IPS-20b (cell line): ENCODE measurements around the gene KPNB1.
A peak's percentile ranks its signal among the peaks of the same experiment; 100 is the strongest.

Experiments used
- H3K27ac ChIP-seq: one replicate; pipeline ENCODE4 v1.5.1; 2013; ENCODE audit warnings: low read length
- H3K27me3 ChIP-seq: 2 replicates; pipeline ENCODE4 v1.6.1; 2013; ENCODE audit warnings: mild to moderate bottlenecking, low read length, inconsistent platforms; ENCODE audit not compliant: insufficient read depth
- H3K36me3 ChIP-seq: 2 replicates; pipeline ENCODE4 v1.6.1; 2013; ENCODE audit warnings: low read depth, mild to moderate bottlenecking, inconsistent platforms, low read length, moderate library complexity; ENCODE audit not compliant: insufficient read depth
- H3K4me1 ChIP-seq: 2 replicates; pipeline ENCODE4 v1.6.1; 2013; ENCODE audit warnings: mild to moderate bottlenecking, control low read depth, inconsistent platforms, low read length, moderate library complexity; ENCODE audit not compliant: insufficient read depth
- H3K4me3 ChIP-seq: 2 replicates; pipeline ENCODE4 v1.5.1; 2013; ENCODE audit warnings: mild to moderate bottlenecking, low read length, inconsistent platforms
- H3K9ac ChIP-seq: 2 replicates; pipeline ENCODE4 v1.6.1; 2013; ENCODE audit warnings: low read depth, mild to moderate bottlenecking, inconsistent platforms, low read length, moderate library complexity
- H3K9me3 ChIP-seq: 2 replicates; pipeline ENCODE4 v1.6.1; 2013; ENCODE audit warnings: mild to moderate bottlenecking, low read depth, low read length, inconsistent platforms; ENCODE audit not compliant: insufficient read depth

KPNB1 gene

GRCh38 chr17:47684535-47685193 is 34.9 kb downstream of the KPNB1 start:
- Histone ChIP-seq H3K9me3 (no peaks in the 10 kb centered on the region), H3K4me3 (no peak overlapping the region), H3K27ac (no peak overlapping the region), H3K27me3 (no peaks in the 10 kb centered on the region), H3K9ac (no peak overlapping the region), H3K36me3 (peaks cover 74% of the 10 kb centered on the region), H3K4me1 (peaks cover 14% of the 10 kb centered on the region)

DNA sequence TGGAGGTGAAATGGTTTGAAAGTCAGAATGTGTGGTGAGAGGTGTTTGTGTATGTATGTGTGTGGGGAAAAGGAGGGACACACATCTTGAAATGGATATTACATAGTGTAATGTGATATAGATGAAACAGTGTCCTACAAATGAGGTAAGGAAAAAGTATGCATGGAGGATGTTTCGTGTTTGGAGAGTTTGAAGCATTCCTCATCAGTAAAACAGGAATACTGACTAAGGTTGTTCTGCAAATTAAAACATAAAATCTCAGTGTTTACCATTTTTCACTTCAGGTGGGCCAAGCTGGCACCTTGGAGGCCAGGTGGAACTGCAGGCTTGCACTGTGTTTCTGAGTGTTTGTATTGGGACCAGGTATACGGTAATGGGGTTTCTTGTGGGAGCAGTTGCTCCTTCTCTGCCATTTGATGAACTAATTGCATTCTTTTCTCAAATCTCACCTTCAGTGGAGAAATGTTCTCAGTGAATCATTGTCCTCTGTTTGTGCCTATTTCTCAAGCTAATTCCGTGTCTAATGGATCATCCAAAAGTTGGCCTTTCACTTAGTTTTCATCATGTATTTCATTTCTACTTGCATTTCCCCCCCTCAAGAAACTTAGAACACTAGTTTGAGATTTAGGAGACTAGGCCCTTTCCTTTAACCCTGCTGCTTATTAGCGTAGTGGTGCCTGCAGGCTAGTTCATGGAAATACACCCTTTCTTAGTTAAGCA is 36.0 kb downstream of the KPNB1 start:
- peaks cover 63% of the 10 kb centered on the region for H3K36me3 ChIP-seq
- H3K27me3 ChIP-seq: no peaks in the 10 kb centered on the region
- H3K9ac ChIP-seq: no peak overlapping the region
- H3K27ac ChIP-seq: no peak overlapping the region
- H3K4me1 ChIP-seq: peaks cover 14% of the 10 kb centered on the region
- H3K4me3 ChIP-seq: no peak overlapping the region
- H3K9me3 ChIP-seq: no peaks in the 10 kb centered on the region

DNA sequence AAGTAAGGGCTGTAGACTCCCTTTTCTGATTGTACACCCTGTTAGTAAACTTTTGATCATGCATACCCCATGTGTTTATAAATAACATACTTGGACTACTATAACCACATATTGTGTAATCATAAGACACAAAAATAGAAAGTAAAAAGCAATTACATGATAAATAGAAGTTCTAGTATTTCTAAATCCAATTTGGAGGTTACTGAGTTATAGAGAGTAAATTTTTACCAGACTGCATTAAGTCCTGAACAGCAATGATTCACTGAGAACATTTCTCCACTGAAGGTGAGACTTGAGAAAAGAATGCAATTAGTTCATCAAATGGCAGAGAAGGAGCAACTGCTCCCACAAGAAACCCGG is 36.5 kb downstream of the KPNB1 start:
- H3K9ac ChIP-seq: no peak overlapping the region
- H3K27ac ChIP-seq: no peak overlapping the region
- H3K4me3 ChIP-seq: no peak overlapping the region
- H3K27me3 ChIP-seq: no peaks in the 10 kb centered on the region
- H3K4me1 ChIP-seq: peaks cover 14% of the 10 kb centered on the region
- H3K36me3 ChIP-seq: peaks cover 58% of the 10 kb centered on the region
- no peaks in the 10 kb centered on the region for H3K9me3 ChIP-seq

DNA sequence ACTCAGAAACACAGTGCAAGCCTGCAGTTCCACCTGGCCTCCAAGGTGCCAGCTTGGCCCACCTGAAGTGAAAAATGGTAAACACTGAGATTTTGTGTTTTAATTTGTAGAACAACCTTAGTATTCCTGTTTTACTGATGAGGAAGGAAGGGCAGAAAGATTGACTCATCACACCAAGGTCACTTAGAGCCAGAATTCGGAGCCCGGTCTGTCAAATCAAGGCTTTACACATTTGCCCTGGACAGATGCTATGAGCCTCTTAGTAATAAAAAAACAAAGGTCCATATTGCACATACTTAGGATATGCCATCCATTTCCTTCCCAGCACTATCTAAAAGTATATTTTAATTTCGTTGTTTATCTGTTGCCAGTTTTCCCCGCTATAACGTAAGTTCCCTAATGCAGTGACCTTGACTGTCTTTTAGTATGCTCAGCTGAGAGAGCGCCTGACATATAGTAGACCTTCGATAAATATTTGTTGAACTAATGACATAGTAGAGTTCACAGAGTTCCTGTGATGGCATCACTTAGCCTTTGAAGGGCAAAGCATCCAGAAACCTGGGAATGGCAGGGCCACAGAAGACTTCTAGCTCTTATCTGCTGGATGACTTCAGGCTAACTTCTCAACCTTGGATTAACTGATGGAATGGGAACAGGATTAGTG is 37.1 kb downstream of the KPNB1 start:
- Histone ChIP-seq H3K4me3 (no peak overlapping the region), H3K4me1 (peaks cover 14% of the 10 kb centered on the region), H3K9me3 (no peaks in the 10 kb centered on the region), H3K27me3 (no peaks in the 10 kb centered on the region), H3K9ac (peak overlapping the region; percentile 5; the same call in 1 of the 2 replicates), H3K27ac (no peak overlapping the region), H3K36me3 (peaks cover 53% of the 10 kb centered on the region)

DNA sequence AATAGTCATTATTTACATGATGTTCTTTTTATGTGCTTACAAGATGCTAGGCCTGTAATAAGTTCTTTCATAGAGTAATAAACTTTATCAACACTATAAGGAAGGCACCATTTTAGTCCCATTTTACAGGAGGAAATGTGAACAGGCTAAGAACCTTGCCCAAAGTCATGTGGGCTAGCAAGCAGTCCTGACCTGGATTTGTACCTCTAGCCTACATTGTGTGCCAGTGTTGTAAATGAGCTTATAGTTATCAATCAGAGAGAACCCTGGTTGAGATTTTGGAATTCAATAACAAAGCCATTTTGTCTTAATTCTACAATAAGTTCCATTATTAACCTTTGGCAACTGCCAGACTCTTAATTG is 37.6 kb downstream of the KPNB1 start:
- H3K27ac ChIP-seq: no peak overlapping the region
- no peak overlapping the region for H3K4me3 ChIP-seq
- peaks cover 18% of the 10 kb centered on the region for H3K4me1 ChIP-seq
- no peaks in the 10 kb centered on the region for H3K9me3 ChIP-seq
- peak overlapping the region; percentile 5; the same call in 1 of the 2 replicates for H3K9ac ChIP-seq
- H3K27me3 ChIP-seq: no peaks in the 10 kb centered on the region
- H3K36me3 ChIP-seq: peaks cover 47% of the 10 kb centered on the region

GRCh38 chr17:47687748-47688147 is 38.0 kb downstream of the KPNB1 start:
- H3K9me3 ChIP-seq: no peaks in the 10 kb centered on the region
- no peak overlapping the region for H3K27ac ChIP-seq

GRCh38 chr17:47690121-47690520 is 40.4 kb downstream of the KPNB1 start:
- H3K4me3 ChIP-seq: no peak overlapping the region
- no peaks in the 10 kb centered on the region for H3K9me3 ChIP-seq
- H3K4me1 ChIP-seq: peaks cover 30% of the 10 kb centered on the region
- H3K36me3 ChIP-seq: peaks cover 19% of the 10 kb centered on the region; the same call in 1 of the 2 replicates
- H3K9ac ChIP-seq: no peak overlapping the region
- no peaks in the 10 kb centered on the region; the same call in 1 of the 2 replicates for H3K27me3 ChIP-seq
- H3K27ac ChIP-seq: no peak overlapping the region

More at GRCh38 chr17:47687748-47688147, 38.0 kb downstream of the KPNB1 start:
- H3K9ac ChIP-seq: peak overlapping the region; percentile 5; the same call in 1 of the 2 replicates
- H3K4me1 ChIP-seq: peaks cover 22% of the 10 kb centered on the region
- H3K36me3 ChIP-seq: peaks cover 43% of the 10 kb centered on the region
- no peak overlapping the region for H3K4me3 ChIP-seq
- no peaks in the 10 kb centered on the region for H3K27me3 ChIP-seq

DNA sequence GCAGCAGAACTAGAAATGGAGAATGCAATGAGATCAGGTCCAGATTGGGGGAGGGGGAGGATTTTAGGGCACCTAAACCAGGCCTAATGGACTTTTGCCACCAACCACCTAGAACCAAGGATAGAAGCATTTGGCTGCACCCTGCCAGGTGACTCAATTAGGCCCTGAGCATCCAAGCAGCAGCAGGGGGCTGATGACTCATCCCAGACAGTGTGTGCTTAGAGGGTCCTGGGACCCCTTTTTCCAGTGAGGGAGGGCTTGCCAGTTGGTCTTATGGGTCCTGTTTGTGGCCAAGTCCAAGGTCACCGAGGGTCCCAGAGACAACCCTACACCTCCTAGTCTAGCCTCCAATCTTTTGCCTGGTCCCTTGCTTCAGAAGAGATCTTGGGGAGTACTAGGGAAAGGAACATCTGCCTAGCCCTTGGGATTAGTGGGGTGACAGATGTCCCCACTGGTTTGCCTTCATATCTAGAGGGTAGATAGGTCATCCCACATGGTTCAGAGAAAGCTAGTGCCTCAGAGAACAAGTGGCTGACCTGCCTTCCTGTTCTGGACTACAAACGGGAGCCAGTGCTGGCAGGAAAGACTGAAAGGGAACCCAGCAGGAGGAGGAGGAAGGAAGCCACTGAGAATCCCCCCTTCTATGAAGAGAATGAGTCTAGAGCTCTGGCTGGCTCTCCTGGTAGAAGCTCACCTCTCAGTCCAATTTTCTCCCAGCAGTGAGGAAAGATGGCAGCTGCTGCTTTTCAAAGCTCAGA is 42.6 kb downstream of the KPNB1 start:
- Histone ChIP-seq H3K4me3 (peak overlapping the region; percentile 77), H3K36me3 (0 out of 2 replicates have a peak, but pooled peaks cover 5% of the 10 kb centered on the region), H3K27me3 (no peaks in the 10 kb centered on the region; the same call in 1 of the 2 replicates), H3K27ac (no peak overlapping the region), H3K9ac (peak overlapping the region; percentile 77; the same call in 1 of the 2 replicates), H3K4me1 (peaks cover 24% of the 10 kb centered on the region), H3K9me3 (no peaks in the 10 kb centered on the region)

DNA sequence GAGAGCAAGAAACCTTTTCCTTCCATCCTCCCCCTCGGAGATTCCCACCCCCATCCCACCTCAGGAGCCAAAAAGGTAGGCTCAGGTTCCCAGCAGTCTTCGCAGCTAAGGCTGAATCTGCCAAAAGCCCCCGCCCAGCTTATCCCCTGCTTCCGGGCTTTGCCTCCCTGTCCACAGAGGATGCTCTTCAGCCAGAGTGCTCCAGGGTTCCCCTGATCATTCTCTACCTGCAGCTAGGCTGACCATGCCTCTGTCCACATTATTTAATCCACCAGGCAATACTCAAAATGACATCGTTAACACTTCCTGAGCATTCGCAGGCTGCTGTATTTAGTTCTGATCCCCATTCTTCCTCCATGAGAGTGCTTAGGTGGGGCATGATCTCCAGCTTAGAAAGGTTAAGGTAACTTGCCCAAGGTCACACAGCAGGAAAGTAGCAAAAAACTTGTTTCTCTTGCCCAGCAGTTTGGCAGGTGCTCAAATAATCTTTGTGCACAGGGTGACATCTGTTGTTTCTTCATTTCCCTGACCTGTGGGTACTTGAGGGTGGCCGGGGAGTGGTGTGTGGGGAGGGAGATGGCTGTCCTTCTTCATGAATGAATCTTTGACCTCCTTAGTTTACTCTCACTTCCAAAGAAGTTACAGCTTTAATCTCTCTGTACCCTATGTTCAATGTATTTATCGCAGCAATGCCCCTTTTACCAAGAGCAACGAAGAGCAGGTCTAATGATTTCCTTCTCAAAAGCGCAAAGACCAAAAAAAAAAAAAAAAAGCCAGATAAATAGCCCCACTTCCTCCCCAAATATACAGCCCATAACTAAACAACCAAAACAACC is 43.4 kb downstream of the KPNB1 start:
- Histone ChIP-seq H3K36me3 (0 out of 2 replicates have a peak, but pooled peaks cover 5% of the 10 kb centered on the region), H3K4me1 (peaks cover 16% of the 10 kb centered on the region), H3K9me3 (no peaks in the 10 kb centered on the region), H3K27ac (peak overlapping the region; percentile 49), H3K4me3 (peak overlapping the region; percentile 77), H3K27me3 (no peaks in the 10 kb centered on the region; the same call in 1 of the 2 replicates), H3K9ac (peak overlapping the region; percentile 77; the same call in 1 of the 2 replicates)

DNA sequence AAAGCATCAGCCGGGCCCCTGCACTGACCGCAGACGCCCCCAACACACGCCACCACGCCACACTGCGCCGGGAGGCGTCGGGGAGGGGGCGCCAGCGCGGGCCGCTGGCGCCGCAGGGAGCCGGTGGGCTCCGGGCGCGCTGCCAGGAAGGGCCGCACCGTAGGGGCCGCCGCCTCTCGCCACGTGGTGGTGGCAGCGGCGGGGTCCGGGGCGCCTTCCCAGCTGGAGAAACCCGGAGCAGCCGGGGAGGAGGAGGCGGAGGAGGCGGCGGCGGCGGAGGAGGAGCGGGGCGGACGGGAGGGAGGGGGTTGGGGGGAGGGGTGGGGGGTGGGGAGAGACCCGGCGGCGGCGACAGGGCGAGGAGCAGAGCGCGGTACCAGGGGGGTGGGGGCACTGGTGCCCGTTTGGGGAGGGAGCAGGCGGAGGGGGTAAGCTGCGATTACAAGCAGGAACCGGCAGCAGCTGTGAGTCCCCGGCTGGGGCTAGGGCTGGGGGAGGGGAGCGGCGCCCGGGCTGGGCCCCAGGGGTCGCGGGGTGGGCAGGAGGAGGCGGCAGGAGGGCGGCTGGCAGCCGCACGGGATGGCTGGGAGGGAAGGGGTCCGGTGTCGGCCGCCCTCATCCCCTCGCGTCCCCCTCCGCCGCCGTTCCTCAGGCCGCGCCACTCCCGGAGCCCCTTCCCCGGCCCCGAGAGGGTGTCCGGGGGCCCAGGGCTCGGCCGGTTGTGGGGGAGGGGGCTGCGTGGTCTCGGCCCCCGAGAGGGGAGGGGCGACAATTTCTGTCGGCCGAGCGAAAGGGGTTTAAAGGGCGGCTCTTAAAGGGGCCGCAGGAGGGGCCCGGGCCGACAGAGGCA is 44.2 kb downstream of the KPNB1 start, which contains the start of gene TBKBP1:
Gene TBKBP1, plus strand, starts transcription at position 431 of the 850 bp plus-strand sequence. CDS start 1,952 bp downstream, outside the sequence.
- H3K9ac ChIP-seq: peak within 1 kb of the TSS; percentile 77; the same call in 1 of the 2 replicates
- H3K4me3 ChIP-seq: peak within 1 kb of the TSS; percentile 94
- H3K27ac ChIP-seq: peak within 1 kb of the TSS; percentile 49
- H3K4me1 ChIP-seq: peaks cover 16% of the 10 kb centered on the region
- H3K9me3 ChIP-seq: no peaks in the 10 kb centered on the region
- no peaks in the 10 kb centered on the region; the same call in 1 of the 2 replicates for H3K27me3 ChIP-seq
- H3K36me3 ChIP-seq: 0 out of 2 replicates have a peak, but pooled peaks cover 5% of the 10 kb centered on the region
